Activated T-helper 1 cell treated with anti-CD3 and anti-CD28 coated beads, Interleukin-12 subunit alpha, Interleukin-12 subunit beta, Interleukin-2, Interleukin-4 antibody, amounts not matched to agents 30 ng/mL and 10 ng/mL and 1 ng/mL, durations not matched to agents 14 hours and 24 hours and 36 hours (primary cell): ENCODE data around the gene PIP4K2A. TPM values are rescaled to one million over a fixed set of nuclear protein-coding genes. Genes with fewer than 3 reads are reported as not detected.
A peak's percentile ranks its signal among the peaks of the same experiment; 100 is the strongest.
"Not testable (repeated sequence)": the region's sequence is repeated elsewhere in the genome, so short reads cannot be mapped to it uniquely, and the experiment has no call there.

ENCODE experiments used
- DNase-seq: peaks from one replicate; pipeline ENCODE4 v3.0.0; 2021; ENCODE audit warnings: low spot score
- H3K27ac Mint-ChIP-seq: one replicate; pipeline ENCODE4 v1.8.0; 2021; ENCODE audit warnings: mild to moderate bottlenecking, mixed read lengths
- H3K27me3 Mint-ChIP-seq: one replicate; pipeline ENCODE4 v1.8.0; 2022; ENCODE audit warnings: mild to moderate bottlenecking, moderate library complexity, mixed read lengths; ENCODE audit not compliant: insufficient read depth
- H3K36me3 Mint-ChIP-seq: one replicate; pipeline ENCODE4 v1.8.0; 2021; ENCODE audit warnings: low read depth, mixed read lengths
- H3K4me1 Mint-ChIP-seq: one replicate; pipeline ENCODE4 v1.8.0; 2021; ENCODE audit warnings: low read depth, mixed read lengths
- H3K4me3 Mint-ChIP-seq: one replicate; pipeline ENCODE4 v1.8.0; 2021; ENCODE audit warnings: mild to moderate bottlenecking, moderate library complexity, mixed read lengths
- H3K9me3 Mint-ChIP-seq: one replicate; pipeline ENCODE4 v1.8.0; 2021; ENCODE audit warnings: mixed read lengths
- intact Hi-C: fragments of 100-400 bp; cut with micrococcal nuclease; formaldehyde crosslinking; loops from one replicate; pipeline ENCODE4 v1.15.1; 2024
- total RNA-seq: library from RNA; stranded (reverse); gene quantifications from 2 replicates; pipeline ENCODE4 v1.2.3, GENCODE V29; 2022

Gene PIP4K2A
- total RNA-seq, 1 donor from 2014 or later: 92.7 TPM

DNA sequence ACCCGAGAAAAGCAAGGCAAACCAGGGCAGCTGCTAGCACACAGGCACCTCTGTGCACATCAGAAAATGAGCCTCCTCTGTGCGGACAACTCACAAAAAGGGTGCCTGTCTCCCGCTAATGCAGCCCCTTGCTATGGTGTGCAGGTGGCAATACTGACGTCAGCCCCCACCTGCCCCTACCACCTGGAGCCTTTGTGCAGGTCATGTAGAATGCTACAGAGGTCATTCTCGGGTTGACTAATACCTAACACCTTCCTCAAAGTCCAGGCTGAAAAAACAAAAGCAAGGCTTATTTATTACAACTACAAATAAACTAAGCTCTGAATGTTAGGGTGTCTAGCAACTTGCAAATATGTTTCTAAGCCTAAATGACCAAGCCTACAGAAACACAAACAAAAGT, 13.9 kb downstream of the PIP4K2A start:
- intact Hi-C loops: no loop called here
- Mint-ChIP-seq H3K4me1 (peaks cover 54% of the 10 kb centered on the region), H3K27ac (no peak overlapping the region), H3K27me3 (no peaks in the 10 kb centered on the region), H3K4me3 (no peak overlapping the region), H3K36me3 (peaks cover 22% of the 10 kb centered on the region), H3K9me3 (no peaks in the 10 kb centered on the region)
- no peak for DNase-seq

DNA sequence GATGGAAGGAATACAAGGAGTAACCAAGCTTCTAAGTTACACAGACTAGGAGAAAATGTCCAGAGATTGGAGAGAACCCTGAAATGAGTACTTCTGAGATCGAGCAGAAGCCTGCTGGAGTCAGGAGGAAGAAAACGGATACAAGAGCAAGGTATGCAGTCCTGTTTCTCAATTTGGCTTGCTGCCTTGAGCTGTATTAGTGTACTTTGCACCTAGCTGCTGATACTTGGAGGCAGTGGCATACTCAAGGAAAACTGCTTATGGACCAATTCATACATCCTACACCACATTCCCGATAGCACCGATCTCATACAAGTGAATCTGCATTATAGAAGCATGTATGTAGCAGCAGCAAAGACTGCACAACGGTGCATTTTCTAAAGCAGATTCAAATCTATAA, 14.4 kb downstream of the PIP4K2A start:
- Mint-ChIP-seq H3K27ac (no peak overlapping the region), H3K9me3 (no peaks in the 10 kb centered on the region), H3K27me3 (no peaks in the 10 kb centered on the region), H3K4me1 (peaks cover 59% of the 10 kb centered on the region), H3K36me3 (peaks cover 22% of the 10 kb centered on the region), H3K4me3 (no peak overlapping the region)
- intact Hi-C loops: no loop called here
- no peak for DNase-seq

GRCh38 chr10:22698941-22699440, 15.4 kb downstream of the PIP4K2A start:
- H3K36me3 Mint-ChIP-seq: peaks cover 14% of the 10 kb centered on the region
- H3K9me3 Mint-ChIP-seq: no peaks in the 10 kb centered on the region
- DNase-seq: no peak
- peaks cover 56% of the 10 kb centered on the region for H3K4me1 Mint-ChIP-seq
- no peaks in the 10 kb centered on the region for H3K27me3 Mint-ChIP-seq
- H3K27ac Mint-ChIP-seq: no peak overlapping the region
- no peak overlapping the region for H3K4me3 Mint-ChIP-seq
- intact Hi-C loops: no loop called here

DNA sequence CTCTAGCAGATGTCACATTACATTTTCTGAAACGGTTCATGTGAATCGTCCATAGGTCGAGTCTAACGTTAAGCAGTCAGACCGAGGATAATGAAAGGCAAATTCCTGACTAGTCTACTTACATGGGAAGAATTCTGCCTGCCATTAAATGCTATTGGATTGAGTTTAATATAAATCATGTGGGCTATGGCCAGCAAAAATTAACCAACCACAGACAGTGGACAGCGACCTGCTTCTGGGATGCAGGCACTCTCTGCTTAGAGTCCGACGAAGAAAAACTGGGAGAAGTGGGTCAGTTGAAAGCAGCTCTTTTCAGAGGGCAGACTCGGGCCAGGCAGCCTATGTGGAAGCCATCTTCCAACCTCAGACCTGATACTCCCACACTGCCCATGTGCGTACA, 16.6 kb downstream of the PIP4K2A start:
- Mint-ChIP-seq H3K4me1 (peaks cover 61% of the 10 kb centered on the region), H3K27ac (no peak overlapping the region)

DNA sequence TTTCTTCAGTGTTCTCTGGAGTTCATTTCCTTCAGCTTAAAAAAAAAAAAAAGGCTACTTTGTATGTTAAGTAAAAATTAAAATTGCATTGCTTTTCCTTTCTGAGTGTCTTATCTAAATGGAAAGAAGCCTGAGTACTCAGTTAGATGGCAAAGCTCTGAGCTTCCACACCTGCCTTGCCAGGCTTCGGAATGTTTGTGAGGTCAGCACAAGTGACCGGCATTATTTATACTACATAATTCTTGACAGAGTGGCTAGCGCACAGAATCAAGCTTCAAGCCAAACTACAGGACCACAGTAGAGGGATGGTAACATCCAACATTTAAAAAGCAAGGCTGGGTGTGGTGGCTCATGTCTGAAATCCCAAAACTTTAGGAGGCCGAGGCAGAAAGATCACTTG, 17.3 kb downstream of the PIP4K2A start:
- H3K9me3 Mint-ChIP-seq: peaks cover 3% of the 10 kb centered on the region
- H3K4me3 Mint-ChIP-seq: no peak overlapping the region
- H3K4me1 Mint-ChIP-seq: peaks cover 56% of the 10 kb centered on the region
- H3K27me3 Mint-ChIP-seq: no peaks in the 10 kb centered on the region
- DNase-seq: no peak
- H3K36me3 Mint-ChIP-seq: peaks cover 8% of the 10 kb centered on the region
- H3K27ac Mint-ChIP-seq: no peak overlapping the region
- intact Hi-C loops: no loop called here

More for the DNA sequence above, 16.6 kb downstream of the PIP4K2A start:
- peaks cover 3% of the 10 kb centered on the region for H3K9me3 Mint-ChIP-seq
- no peaks in the 10 kb centered on the region for H3K27me3 Mint-ChIP-seq
- intact Hi-C loops: no loop called here
- no peak overlapping the region for H3K4me3 Mint-ChIP-seq
- DNase-seq: no peak
- peaks cover 12% of the 10 kb centered on the region for H3K36me3 Mint-ChIP-seq

DNA sequence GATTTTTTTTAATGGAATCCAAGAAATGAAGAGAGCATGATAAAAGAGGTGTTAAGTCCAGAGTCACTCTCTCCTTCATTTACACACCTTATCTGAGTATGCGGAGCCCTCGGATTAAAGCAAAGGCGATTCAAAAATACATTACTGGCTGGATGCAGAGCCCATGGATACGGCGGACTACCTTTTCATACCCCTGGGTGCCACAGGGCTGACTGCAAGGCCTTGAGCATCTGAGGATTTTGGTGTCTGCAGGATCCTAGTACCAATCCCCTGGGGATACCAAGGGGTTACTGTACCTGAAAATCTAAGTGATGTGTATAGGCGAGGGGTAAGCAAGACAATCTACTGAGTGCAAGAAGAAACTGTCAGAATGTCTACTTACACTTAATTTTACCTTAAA, 20.5 kb downstream of the PIP4K2A start:
- peaks cover 64% of the 10 kb centered on the region for H3K4me1 Mint-ChIP-seq
- DNase-seq: no peak
- peaks cover 4% of the 10 kb centered on the region for H3K36me3 Mint-ChIP-seq
- H3K9me3 Mint-ChIP-seq: peaks cover 3% of the 10 kb centered on the region
- peak overlapping the region; percentile 91 for H3K27ac Mint-ChIP-seq
- intact Hi-C loops: loop anchor here (1.0 kb wide), 4 partner anchors 11 to 64 kb away; no protein-coding TSS in a partner anchor
- H3K27me3 Mint-ChIP-seq: no peaks in the 10 kb centered on the region
- peak overlapping the region; percentile 68 for H3K4me3 Mint-ChIP-seq

GRCh38 chr10:22693371-22693784, 21.0 kb downstream of the PIP4K2A start:
- intact Hi-C loops: loop anchor here (1.0 kb wide), 4 partner anchors 10 to 63 kb away; no protein-coding TSS in a partner anchor
- no peak for DNase-seq
- H3K36me3 Mint-ChIP-seq: peaks cover 4% of the 10 kb centered on the region
- no peaks in the 10 kb centered on the region for H3K27me3 Mint-ChIP-seq
- H3K4me1 Mint-ChIP-seq: peaks cover 67% of the 10 kb centered on the region
- peak overlapping the region; percentile 68 for H3K4me3 Mint-ChIP-seq
- peaks cover 3% of the 10 kb centered on the region for H3K9me3 Mint-ChIP-seq
- H3K27ac Mint-ChIP-seq: peak overlapping the region; percentile 91

GRCh38 chr10:22692119-22692518, 22.3 kb downstream of the PIP4K2A start:
- H3K36me3 Mint-ChIP-seq, DNase-seq, H3K9me3 Mint-ChIP-seq, H3K27ac Mint-ChIP-seq, H3K4me3 Mint-ChIP-seq, intact Hi-C loops, H3K27me3 Mint-ChIP-seq: not testable (repeated sequence)
- H3K4me1 Mint-ChIP-seq: peaks cover 75% of the 10 kb centered on the region

- H3K36me3 Mint-ChIP-seq: peaks cover 4% of the 10 kb centered on the region
- H3K4me3 Mint-ChIP-seq: no peak overlapping the region
- H3K27me3 Mint-ChIP-seq: no peaks in the 10 kb centered on the region
- no peak for DNase-seq
- peak overlapping the region; percentile 14 for H3K27ac Mint-ChIP-seq
- H3K9me3 Mint-ChIP-seq: peaks cover 3% of the 10 kb centered on the region
- intact Hi-C loops: no loop called here
- H3K4me1 Mint-ChIP-seq: peaks cover 76% of the 10 kb centered on the region
These were observed 23.6 kb downstream of the PIP4K2A start for GRCh38 chr10:22690614-22691431.

DNA sequence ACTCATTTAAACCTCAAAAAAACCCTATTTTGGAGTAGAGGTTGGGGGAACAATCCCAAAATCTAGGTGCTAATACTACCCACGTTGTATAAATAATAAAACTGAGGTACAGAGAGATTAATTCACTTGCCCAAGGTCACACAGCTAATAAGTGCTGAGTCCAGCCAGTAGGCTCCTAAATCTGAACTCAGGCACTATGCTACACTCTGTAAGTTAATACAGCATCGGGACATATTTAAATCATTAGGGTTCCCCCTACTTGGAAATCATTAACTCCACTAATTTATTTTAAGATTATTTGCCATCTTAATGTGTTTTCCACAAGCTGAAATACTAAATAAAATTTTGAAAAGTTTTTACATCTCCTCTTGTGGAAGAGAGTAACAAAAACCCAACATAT, 24.2 kb downstream of the PIP4K2A start:
- H3K9me3 Mint-ChIP-seq: peaks cover 3% of the 10 kb centered on the region
- H3K4me1 Mint-ChIP-seq: peaks cover 75% of the 10 kb centered on the region
- no peak overlapping the region for H3K27ac Mint-ChIP-seq
- peaks cover 5% of the 10 kb centered on the region for H3K36me3 Mint-ChIP-seq
- no peak for DNase-seq
- intact Hi-C loops: no loop called here
- no peak overlapping the region for H3K4me3 Mint-ChIP-seq
- no peaks in the 10 kb centered on the region for H3K27me3 Mint-ChIP-seq

DNA sequence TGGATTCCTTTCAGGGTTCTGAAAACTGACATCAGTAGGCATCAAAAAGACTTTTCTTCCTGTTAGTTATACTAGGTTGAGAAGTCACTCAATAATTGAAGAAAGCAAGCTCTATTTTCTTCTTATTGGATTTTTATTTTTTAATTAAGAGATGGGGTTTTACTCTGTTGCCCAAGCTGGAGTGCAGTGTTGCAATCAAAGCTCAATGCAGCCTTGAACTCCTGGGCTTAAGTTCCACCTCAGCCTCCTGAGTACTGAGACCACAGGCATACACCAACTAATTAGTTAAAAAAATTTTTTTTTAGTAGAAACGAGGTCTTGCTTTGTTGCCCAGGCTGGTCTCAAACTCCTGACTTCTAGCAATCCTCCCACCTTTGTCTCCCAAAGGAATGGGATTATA, 28.0 kb downstream of the PIP4K2A start:
- Mint-ChIP-seq H3K9me3 (no peaks in the 10 kb centered on the region), H3K27ac (no peak overlapping the region), H3K36me3 (peaks cover 7% of the 10 kb centered on the region), H3K27me3 (no peaks in the 10 kb centered on the region), H3K4me3 (no peak overlapping the region), H3K4me1 (peaks cover 83% of the 10 kb centered on the region)
- intact Hi-C loops: loop anchor here (10.0 kb wide), 2 partner anchors 252 to 312 kb away; no protein-coding TSS in a partner anchor
- no peak for DNase-seq

GRCh38 chr10:22685926-22686325, 28.5 kb downstream of the PIP4K2A start:
- intact Hi-C loops: loop anchor here (10.0 kb wide), 2 partner anchors 251 to 311 kb away; no protein-coding TSS in a partner anchor
- Mint-ChIP-seq H3K27ac (no peak overlapping the region), H3K27me3 (no peaks in the 10 kb centered on the region), H3K4me1 (peaks cover 83% of the 10 kb centered on the region), H3K36me3 (peaks cover 7% of the 10 kb centered on the region), H3K9me3 (no peaks in the 10 kb centered on the region), H3K4me3 (no peak overlapping the region)
- no peak for DNase-seq

GRCh38 chr10:22684699-22685098, 29.7 kb downstream of the PIP4K2A start:
- Mint-ChIP-seq H3K4me1 (peaks cover 81% of the 10 kb centered on the region), H3K27ac (peak overlapping the region; percentile 99), H3K9me3 (no peaks in the 10 kb centered on the region), H3K27me3 (no peaks in the 10 kb centered on the region), H3K36me3 (peaks cover 7% of the 10 kb centered on the region), H3K4me3 (peak overlapping the region; percentile 33)
- intact Hi-C loops: loop anchor here (5.0 to 10.0 kb wide), 3 partner anchors 37 to 310 kb away; no protein-coding TSS in a partner anchor
- no peak for DNase-seq
